Breast epithelium (tissue), 3 donors: ENCODE measurements around the gene CXCL14.

ENCODE experiments used
- CTCF ChIP-seq, 3 donors: fragments of 450-650 bp; IDR thresholded peaks; one replicate each; pipeline ENCODE4 v1.5.1; 2016 to 2017; ENCODE audit warnings: antibody characterized with exemption in 3 of 3, mild to moderate bottlenecking in 3 of 3, moderate library complexity in 3 of 3
- POLR2A ChIP-seq: fragments of 450-650 bp; IDR thresholded peaks from one replicate; pipeline ENCODE4 v1.6.1; 2016; ENCODE audit warnings: antibody characterized with exemption, mild to moderate bottlenecking, moderate library complexity
- POLR2AphosphoS5 ChIP-seq, 3 donors: sonication (generic); formaldehyde crosslinking; IDR thresholded peaks; one replicate each; pipeline ENCODE4 v1.6.1; 2017; ENCODE audit warnings: antibody characterized with exemption in 3 of 3

GRCh38 chr5:135566422-135567400 lies 12.1 kb downstream of the CXCL14 start:
- TF ChIP-seq CTCF (IDR thresholded peaks at IDR 0.05) (no peak), POLR2AphosphoS5 (IDR thresholded peaks at IDR 0.05) (no peak), POLR2A (no peak)
